ENCODE data around the gene NRXN3. TPM values are rescaled to one million over a fixed set of nuclear protein-coding genes. Genes with fewer than 3 reads are reported as not detected.

The NRXN3 gene
- total and polyA plus RNA-seq, 2 of the 13 experiments (the other 11 are each of a cell fraction or from before 2014, with no cell fraction given) = 0.03 TPM; not detected in 1

GRCh38 chr14:78608998-78609787 is 439.0 kb downstream of the NRXN3 start:
- Histone ChIP-seq H3K4me3 (replicated peaks in 1 of 3; ENCODE audit: insufficient read depth in 1 of 3, low read depth in 2 of 3, low read length in 3 of 3) (no peak overlapping the region), H3K27me3 (ENCODE audit: control insufficient read depth in 1 of 2, insufficient read depth in 2 of 2, low read length in 2 of 2) (no peaks in the 10 kb centered on the region), H3K36me3 (replicated peaks in 1 of 2; ENCODE audit: control insufficient read depth in 1 of 2, insufficient read depth in 2 of 2, low read length in 2 of 2) (no peaks in the 10 kb centered on the region), H2AFZ (ENCODE audit: low read length) (no peak overlapping the region), H3K79me2 (ENCODE audit: insufficient read depth, low read length) (no peaks in the 10 kb centered on the region), H3K9ac (ENCODE audit: insufficient read depth, low read depth, low read length) (no peak overlapping the region), H3K9me3 (ENCODE audit: low read length) (no peaks in the 10 kb centered on the region), H3K27ac (ENCODE audit: extremely low read length, insufficient read depth, low read length) (no peak overlapping the region), H3K4me2 (ENCODE audit: low read depth, low read length) (no peak overlapping the region), H3K4me1 (ENCODE audit: insufficient read depth, low read length) (no peaks in the 10 kb centered on the region), H4K20me1 (ENCODE audit: insufficient read depth, low read length) (no peaks in the 10 kb centered on the region)
- ChIA-PET POLR2A (no interaction called here), CTCF (ENCODE audit: low intra/inter-chr PET ratio, low total read pairs) (no interaction called here)
- FAIRE-seq (no peak), ATAC-seq (no peak), DNase-seq (ENCODE audit: low spot score) (no peak)
- intact Hi-C loops (cut with micrococcal nuclease; ENCODE audit: unreplicated experiment) = no loop called here
- 1% methylated on average over 4 of the region's 4 CpGs for WGBS (ENCODE audit: low lambda C conversion rate)
- in situ Hi-C loops (cut with HindIII; ENCODE audit: extremely low pct_ligation_motif_present, low pct_unique_long_range_greater_than_20kb) = no loop called here
- BruUV-seq (replicated peaks) = no TSS peak
- TF ChIP-seq ZBTB7B (CRISPR knock-in tag; IDR thresholded peaks at IDR 0.05) (no peak), YEATS2 (CRISPR knock-in tag; IDR thresholded peaks at IDR 0.05; ENCODE audit: borderline replicate concordance) (no peak), ZNF354B (CRISPR knock-in tag; IDR thresholded peaks at IDR 0.05) (no peak), PBX2 (CRISPR knock-in tag; IDR thresholded peaks at IDR 0.05) (no peak), AHDC1 (CRISPR knock-in tag; IDR thresholded peaks at IDR 0.05; ENCODE audit: borderline replicate concordance) (no peak), ZNF501 (CRISPR knock-in tag; IDR thresholded peaks at IDR 0.05) (no peak), MYPOP (CRISPR knock-in tag; IDR thresholded peaks at IDR 0.05) (no peak), FOXK2 (IDR thresholded peaks at IDR 0.05) (no peak), ZNF335 (CRISPR knock-in tag; IDR thresholded peaks at IDR 0.05) (no peak), ZNF589 (CRISPR knock-in tag; conservative IDR thresholded peaks at IDR 0.05) (no peak)
- TF ChIP-seq, protein P1, sequence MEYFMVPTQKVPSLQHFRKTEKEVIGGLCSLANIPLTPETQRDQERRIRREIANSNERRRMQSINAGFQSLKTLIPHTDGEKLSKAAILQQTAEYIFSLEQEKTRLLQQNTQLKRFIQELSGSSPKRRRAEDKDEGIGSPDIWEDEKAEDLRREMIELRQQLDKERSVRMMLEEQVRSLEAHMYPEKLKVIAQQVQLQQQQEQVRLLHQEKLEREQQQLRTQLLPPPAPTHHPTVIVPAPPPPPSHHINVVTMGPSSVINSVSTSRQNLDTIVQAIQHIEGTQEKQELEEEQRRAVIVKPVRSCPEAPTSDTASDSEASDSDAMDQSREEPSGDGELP (IDR thresholded peaks at IDR 0.05; ENCODE audit: borderline replicate concordance, low read depth) = no peak
- TF ChIP-seq, protein P2, sequence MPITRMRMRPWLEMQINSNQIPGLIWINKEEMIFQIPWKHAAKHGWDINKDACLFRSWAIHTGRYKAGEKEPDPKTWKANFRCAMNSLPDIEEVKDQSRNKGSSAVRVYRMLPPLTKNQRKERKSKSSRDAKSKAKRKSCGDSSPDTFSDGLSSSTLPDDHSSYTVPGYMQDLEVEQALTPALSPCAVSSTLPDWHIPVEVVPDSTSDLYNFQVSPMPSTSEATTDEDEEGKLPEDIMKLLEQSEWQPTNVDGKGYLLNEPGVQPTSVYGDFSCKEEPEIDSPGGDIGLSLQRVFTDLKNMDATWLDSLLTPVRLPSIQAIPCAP (CRISPR knock-in tag; IDR thresholded peaks at IDR 0.05; ENCODE audit: low read depth) = no peak
- TF ChIP-seq, protein P3, sequence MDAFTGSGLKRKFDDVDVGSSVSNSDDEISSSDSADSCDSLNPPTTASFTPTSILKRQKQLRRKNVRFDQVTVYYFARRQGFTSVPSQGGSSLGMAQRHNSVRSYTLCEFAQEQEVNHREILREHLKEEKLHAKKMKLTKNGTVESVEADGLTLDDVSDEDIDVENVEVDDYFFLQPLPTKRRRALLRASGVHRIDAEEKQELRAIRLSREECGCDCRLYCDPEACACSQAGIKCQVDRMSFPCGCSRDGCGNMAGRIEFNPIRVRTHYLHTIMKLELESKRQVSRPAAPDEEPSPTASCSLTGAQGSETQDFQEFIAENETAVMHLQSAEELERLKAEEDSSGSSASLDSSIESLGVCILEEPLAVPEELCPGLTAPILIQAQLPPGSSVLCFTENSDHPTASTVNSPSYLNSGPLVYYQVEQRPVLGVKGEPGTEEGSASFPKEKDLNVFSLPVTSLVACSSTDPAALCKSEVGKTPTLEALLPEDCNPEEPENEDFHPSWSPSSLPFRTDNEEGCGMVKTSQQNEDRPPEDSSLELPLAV (CRISPR knock-in tag; conservative IDR thresholded peaks at IDR 0.05; ENCODE audit: low read depth) = no peak

All from HepG2 (cell line).